ENCODE data around the gene TSPAN17. TPM values are rescaled to one million over a fixed set of nuclear protein-coding genes. Genes with fewer than 3 reads are reported as not detected.

Gene TSPAN17
- total RNA-seq, 1 donor from 2014 or later = 16.9 TPM

- Histone ChIP-seq H3K9me3 (no peaks in the 10 kb centered on the region), H3K4me1 (no peaks in the 10 kb centered on the region), H3K4me3 (no peak overlapping the region), H3K27me3 (no peaks in the 10 kb centered on the region), H3K36me3 (no peaks in the 10 kb centered on the region), H3K27ac (no peak overlapping the region)
- intact Hi-C loops (cut with DNase I) = no loop called here
- no peak for DNase-seq (ENCODE audit: extremely low spot score in 2 of 2)
- TF ChIP-seq POLR2A (IDR thresholded peaks at IDR 0.05) (no peak), CTCF (IDR thresholded peaks at IDR 0.05) (no peak), POLR2AphosphoS5 (IDR thresholded peaks at IDR 0.05; ENCODE audit: insufficient read depth in 1 of 2, low read depth in 1 of 2) (no peak)
Measured at GRCh38 chr5:176637556-176637955, 9.7 kb upstream of the TSPAN17 start.

DNA sequence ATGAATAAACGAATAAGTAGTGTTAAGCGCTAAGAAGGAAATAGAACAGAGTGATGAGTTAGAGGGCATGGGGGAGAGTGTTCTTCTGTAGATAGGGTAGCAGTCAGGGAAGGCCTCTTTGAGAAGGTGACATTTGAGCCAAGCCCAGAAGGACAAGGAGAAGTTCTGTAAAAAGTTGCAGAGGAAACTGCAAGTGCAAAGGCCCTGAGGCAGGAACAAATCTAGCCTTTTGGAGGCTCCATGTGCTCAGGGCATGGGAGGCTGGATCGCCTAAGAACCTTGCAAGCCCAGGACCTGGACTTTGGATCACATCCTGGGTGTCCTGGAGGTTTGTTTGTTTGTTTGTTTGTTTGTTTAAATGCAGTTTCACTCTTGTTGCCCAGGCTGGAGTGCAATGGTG lies 8.8 kb upstream of the TSPAN17 start:
- Histone ChIP-seq H3K27ac (no peak overlapping the region), H3K4me1 (no peaks in the 10 kb centered on the region), H3K36me3 (no peaks in the 10 kb centered on the region), H3K9me3 (no peaks in the 10 kb centered on the region), H3K27me3 (no peaks in the 10 kb centered on the region), H3K4me3 (no peak overlapping the region)
- TF ChIP-seq CTCF (IDR thresholded peaks at IDR 0.05) (no peak), POLR2A (IDR thresholded peaks at IDR 0.05) (no peak), POLR2AphosphoS5 (IDR thresholded peaks at IDR 0.05; ENCODE audit: insufficient read depth in 1 of 2, low read depth in 1 of 2) (no peak)
- intact Hi-C loops (cut with DNase I) = no loop called here
- no peak for DNase-seq (ENCODE audit: extremely low spot score in 2 of 2)

DNA sequence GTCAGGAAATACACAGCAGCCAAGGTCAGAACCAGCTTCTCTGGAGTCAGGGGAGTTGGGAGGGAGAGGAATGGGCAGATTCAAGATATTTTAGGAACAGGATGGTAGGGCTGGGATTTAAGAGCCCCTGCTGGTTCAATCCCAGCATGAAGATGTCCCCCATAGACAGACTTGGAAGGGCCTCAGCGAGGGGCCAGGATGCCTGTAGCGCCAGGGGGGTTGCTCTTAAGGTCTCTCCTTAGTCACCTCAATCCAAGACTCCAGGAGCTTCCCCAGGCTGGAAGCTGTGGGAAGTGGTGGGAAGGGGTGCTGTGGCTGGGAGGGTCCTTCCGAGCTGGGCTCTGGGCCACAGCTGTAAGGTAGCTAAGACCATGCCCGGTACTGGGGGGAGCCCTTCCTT lies 8.1 kb upstream of the TSPAN17 start:
- intact Hi-C loops (cut with DNase I) = no loop called here
- TF ChIP-seq CTCF (IDR thresholded peaks at IDR 0.05) = no peak
- no peak for TF ChIP-seq POLR2AphosphoS5 (IDR thresholded peaks at IDR 0.05; ENCODE audit: insufficient read depth in 1 of 2, low read depth in 1 of 2)
- TF ChIP-seq POLR2A (IDR thresholded peaks at IDR 0.05) = no peak
- no peak overlapping the region for H3K27ac ChIP-seq

DNA sequence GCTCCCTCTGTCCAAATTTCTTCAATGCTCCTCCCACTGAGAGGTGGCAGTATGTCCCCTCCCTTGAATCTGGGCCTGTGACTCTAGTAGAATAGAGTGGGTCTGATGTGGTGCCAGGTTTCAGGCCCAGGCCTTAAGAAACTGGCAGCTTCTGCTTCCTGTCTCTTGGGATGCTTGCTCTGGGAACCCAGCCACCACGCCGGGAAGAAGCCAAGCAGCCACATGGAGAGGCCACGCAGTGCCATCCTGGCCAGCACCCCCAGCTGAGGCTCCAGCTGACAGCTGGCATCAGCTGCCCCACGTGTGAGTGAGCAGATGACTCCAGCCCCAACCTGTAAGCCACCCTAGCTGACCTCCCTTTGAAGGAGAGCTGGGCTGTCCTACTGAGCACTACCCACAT lies 7.3 kb upstream of the TSPAN17 start:
- intact Hi-C loops (cut with DNase I) = no loop called here
- no peak for DNase-seq (ENCODE audit: extremely low spot score in 2 of 2)
- Histone ChIP-seq H3K4me1 (no peaks in the 10 kb centered on the region), H3K4me3 (no peak overlapping the region), H3K27ac (no peak overlapping the region), H3K36me3 (no peaks in the 10 kb centered on the region), H3K9me3 (no peaks in the 10 kb centered on the region), H3K27me3 (no peaks in the 10 kb centered on the region)
- TF ChIP-seq CTCF (IDR thresholded peaks at IDR 0.05) (no peak), POLR2A (IDR thresholded peaks at IDR 0.05) (no peak)

More for the DNA sequence above, 8.1 kb upstream of the TSPAN17 start:
- H3K9me3 ChIP-seq = no peaks in the 10 kb centered on the region
- H3K36me3 ChIP-seq = no peaks in the 10 kb centered on the region
- no peak for DNase-seq (ENCODE audit: extremely low spot score in 2 of 2)
- no peaks in the 10 kb centered on the region for H3K4me1 ChIP-seq
- H3K27me3 ChIP-seq = no peaks in the 10 kb centered on the region
- no peak overlapping the region for H3K4me3 ChIP-seq

DNA sequence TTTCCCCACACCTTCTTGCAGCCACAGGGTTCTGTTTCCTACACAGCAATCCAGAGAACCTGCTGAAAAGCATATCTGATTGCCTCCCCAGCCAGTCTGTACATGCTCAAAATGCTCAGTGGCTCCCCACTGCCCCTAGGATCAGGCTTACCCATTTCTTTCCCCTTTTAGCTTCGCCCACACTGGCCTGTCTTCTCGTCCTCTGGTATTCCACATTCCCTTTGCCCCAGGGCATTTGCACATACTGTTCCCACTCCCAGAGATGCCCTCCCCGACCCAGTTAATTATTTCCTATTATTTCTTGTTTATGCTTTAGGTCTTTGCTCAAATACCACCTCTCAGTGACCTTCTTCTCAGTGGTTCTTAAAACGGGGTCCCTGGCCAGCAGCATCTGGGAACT lies 6.7 kb upstream of the TSPAN17 start:
- no peaks in the 10 kb centered on the region for H3K9me3 ChIP-seq
- H3K27me3 ChIP-seq = no peaks in the 10 kb centered on the region
- intact Hi-C loops (cut with DNase I) = no loop called here
- no peak overlapping the region for H3K27ac ChIP-seq
- no peaks in the 10 kb centered on the region for H3K36me3 ChIP-seq
- DNase-seq (ENCODE audit: extremely low spot score in 2 of 2) = no peak
- H3K4me3 ChIP-seq = no peak overlapping the region
- no peaks in the 10 kb centered on the region for H3K4me1 ChIP-seq
- TF ChIP-seq POLR2A (IDR thresholded peaks at IDR 0.05) (no peak), POLR2AphosphoS5 (IDR thresholded peaks at IDR 0.05; ENCODE audit: insufficient read depth in 1 of 2, low read depth in 1 of 2) (no peak), CTCF (IDR thresholded peaks at IDR 0.05) (no peak)

Data from vagina (tissue), 2 donors.